HepG2 (cell line): ENCODE results near the gene TLE1. TPM values are rescaled to one million over a fixed set of nuclear protein-coding genes. Genes with fewer than 3 reads are reported as not detected.

Experiments
- BCL6 ChIP-seq: IDR thresholded peaks from 2 replicates; pipeline ENCODE4 v1.6.1; 2016; ENCODE audit warnings: missing genetic modification reagents, missing compliant biosample characterization
- BRD4 ChIP-seq: sonication (generic); formaldehyde crosslinking; IDR thresholded peaks from 2 replicates; pipeline ENCODE4 v1.4.0; 2020; ENCODE audit warnings: missing genetic modification reagents
- EHMT2 ChIP-seq: fragments of 200-600 bp; sonication (generic); IDR thresholded peaks from 2 replicates; pipeline ENCODE4 v1.7.0; 2017; ENCODE audit warnings: antibody characterized with exemption, low read depth, low read length, borderline replicate concordance
- ETV6 ChIP-seq: sonication (generic); formaldehyde crosslinking; conservative IDR thresholded peaks from 2 replicates; pipeline ENCODE4 v1.4.0; 2020; ENCODE audit warnings: missing genetic modification reagents
- MED13 ChIP-seq: sonication (generic); formaldehyde crosslinking; IDR thresholded peaks from 2 replicates; pipeline ENCODE4 v1.5.0; 2020; ENCODE audit warnings: missing genetic modification reagents
- MTA3 ChIP-seq: sonication (generic); formaldehyde crosslinking; IDR thresholded peaks from 2 replicates; pipeline ENCODE4 v1.4.0; 2020; ENCODE audit warnings: missing genetic modification reagents
- NONO ChIP-seq, 2 experiments: fragments of 450-650 bp in 1 of 2; sonication (generic) in 1 of 2; formaldehyde crosslinking in 1 of 2; IDR thresholded peaks in 1 of 2; conservative IDR thresholded peaks in 1 of 2; 2 replicates each; pipeline versions ENCODE4 v1.6.1 to v1.8.0; 2017 to 2022; ENCODE audit warnings: mild to moderate bottlenecking in 1 of 2, missing genetic modification reagents in 1 of 2, moderate library complexity in 1 of 2
- NR1H2 ChIP-seq: sonication (generic); formaldehyde crosslinking; IDR thresholded peaks from 2 replicates; pipeline ENCODE4 v1.8.1; 2022; ENCODE audit warnings: low read depth, missing genetic modification reagents, borderline replicate concordance
- PCBP1 ChIP-seq: fragments of 200-400 bp; formaldehyde crosslinking; IDR thresholded peaks from 2 replicates; pipeline ENCODE4 v1.6.1; 2017; ENCODE audit warnings: mild to moderate bottlenecking, low read depth, low read length, borderline replicate concordance
- POLR2AphosphoS2 ChIP-seq: IDR thresholded peaks from 2 replicates; pipeline ENCODE4 v1.6.1; 2011; ENCODE audit warnings: low read depth, low read length, improper control_type of control experiment
- PTBP1 ChIP-seq: fragments of 200-400 bp; formaldehyde crosslinking; IDR thresholded peaks from 2 replicates; pipeline ENCODE4 v1.6.1; 2018; ENCODE audit warnings: low read length, low read depth; ENCODE audit not compliant: poor library complexity, severe bottlenecking
- RFX1 ChIP-seq: fragments of 450-650 bp; IDR thresholded peaks from 2 replicates; pipeline ENCODE4 v1.6.1; 2017
- RFXANK ChIP-seq: IDR thresholded peaks from 2 replicates; pipeline ENCODE4 v1.6.1; 2016
- YY1 ChIP-seq: IDR thresholded peaks from 2 replicates; pipeline ENCODE4 v1.6.1; 2011; ENCODE audit warnings: low read length, low read depth, moderate library complexity, mild to moderate bottlenecking; ENCODE audit not compliant: insufficient read depth, insufficient replicate concordance
- ZNF3 ChIP-seq: IDR thresholded peaks from 2 replicates; pipeline ENCODE4 v1.7.0; 2017; ENCODE audit warnings: inconsistent platforms
- ZNF331 ChIP-seq: sonication (generic); formaldehyde crosslinking; IDR thresholded peaks from 2 replicates; pipeline ENCODE4 v1.4.0; 2020; ENCODE audit warnings: missing genetic modification reagents
- ZNF335 ChIP-seq: sonication (generic); formaldehyde crosslinking; IDR thresholded peaks from 2 replicates; pipeline ENCODE4 v1.4.0; 2020; ENCODE audit warnings: missing genetic modification reagents
- ZNF549 ChIP-seq: sonication (generic); formaldehyde crosslinking; IDR thresholded peaks from 2 replicates; pipeline ENCODE4 v1.5.0; 2020; ENCODE audit warnings: missing genetic modification reagents
- ZNF670 ChIP-seq: sonication (generic); formaldehyde crosslinking; IDR thresholded peaks from 2 replicates; pipeline ENCODE4 v1.8.0; 2022; ENCODE audit warnings: mild to moderate bottlenecking, missing genetic modification reagents, borderline replicate concordance
- ZNF75D ChIP-seq: sonication (generic); formaldehyde crosslinking; IDR thresholded peaks from 2 replicates; pipeline ENCODE4 v1.8.1; 2023; ENCODE audit warnings: missing genetic modification reagents, mild to moderate bottlenecking, borderline replicate concordance
- ZNF780A ChIP-seq: sonication (generic); formaldehyde crosslinking; IDR thresholded peaks from 2 replicates; pipeline ENCODE4 v1.8.0; 2022; ENCODE audit warnings: mild to moderate bottlenecking, missing genetic modification reagents, moderate library complexity
- ZSCAN31 ChIP-seq: sonication (generic); formaldehyde crosslinking; IDR thresholded peaks from 2 replicates; pipeline ENCODE4 v1.5.0; 2020; ENCODE audit warnings: low read depth, mild to moderate bottlenecking, missing genetic modification reagents
- polyA plus RNA-seq, 8 experiments: library from polyadenylated mRNA; depleted of rRNA in 3 of 8; stranded (reverse) in 7 of 8; unstranded in 1 of 8; fragments of >200 nt; fragmentation: Illumina TruSeq in 4 of 8; extraction: Trizol in 4 of 8; gene quantifications; 2 replicates each; pipeline versions ENCODE4 v1.2.1 to v1.2.3, GENCODE V29; 2011 to 2016; ENCODE audit warnings: low read depth in 4 of 8, missing spikeins in 1 of 8, mixed read lengths in 1 of 8; ENCODE audit not compliant: insufficient read depth in 1 of 8
- total RNA-seq, 5 experiments: library from RNA; depleted of rRNA; stranded (reverse); fragments of >200 nt; fragmentation: Illumina TruSeq; extraction: Trizol; gene quantifications; 2 replicates each; pipeline ENCODE4 v1.2.3, GENCODE V29; 2016; ENCODE audit warnings: low read depth in 1 of 5
- TF ChIP-seq, protein P1 (sequence below): sonication (generic); formaldehyde crosslinking; IDR thresholded peaks from 2 replicates; pipeline ENCODE4 v1.5.0; 2020; ENCODE audit warnings: mild to moderate bottlenecking, missing genetic modification reagents
- TF ChIP-seq, protein P2 (sequence below): sonication (generic); formaldehyde crosslinking; IDR thresholded peaks from 2 replicates; pipeline ENCODE4 v1.5.1; 2020; ENCODE audit warnings: missing genetic modification reagents, mild to moderate bottlenecking, borderline replicate concordance
- TF ChIP-seq, protein P3 (sequence below): sonication (generic); formaldehyde crosslinking; IDR thresholded peaks from 2 replicates; pipeline ENCODE4 v1.9.0; 2021; ENCODE audit warnings: missing genetic modification reagents, borderline replicate concordance

Gene TLE1
- total and polyA plus RNA-seq, 2 of the 13 experiments (the other 11 are each of a cell fraction or from before 2014, with no cell fraction given) = 35.9 to 109 TPM

DNA sequence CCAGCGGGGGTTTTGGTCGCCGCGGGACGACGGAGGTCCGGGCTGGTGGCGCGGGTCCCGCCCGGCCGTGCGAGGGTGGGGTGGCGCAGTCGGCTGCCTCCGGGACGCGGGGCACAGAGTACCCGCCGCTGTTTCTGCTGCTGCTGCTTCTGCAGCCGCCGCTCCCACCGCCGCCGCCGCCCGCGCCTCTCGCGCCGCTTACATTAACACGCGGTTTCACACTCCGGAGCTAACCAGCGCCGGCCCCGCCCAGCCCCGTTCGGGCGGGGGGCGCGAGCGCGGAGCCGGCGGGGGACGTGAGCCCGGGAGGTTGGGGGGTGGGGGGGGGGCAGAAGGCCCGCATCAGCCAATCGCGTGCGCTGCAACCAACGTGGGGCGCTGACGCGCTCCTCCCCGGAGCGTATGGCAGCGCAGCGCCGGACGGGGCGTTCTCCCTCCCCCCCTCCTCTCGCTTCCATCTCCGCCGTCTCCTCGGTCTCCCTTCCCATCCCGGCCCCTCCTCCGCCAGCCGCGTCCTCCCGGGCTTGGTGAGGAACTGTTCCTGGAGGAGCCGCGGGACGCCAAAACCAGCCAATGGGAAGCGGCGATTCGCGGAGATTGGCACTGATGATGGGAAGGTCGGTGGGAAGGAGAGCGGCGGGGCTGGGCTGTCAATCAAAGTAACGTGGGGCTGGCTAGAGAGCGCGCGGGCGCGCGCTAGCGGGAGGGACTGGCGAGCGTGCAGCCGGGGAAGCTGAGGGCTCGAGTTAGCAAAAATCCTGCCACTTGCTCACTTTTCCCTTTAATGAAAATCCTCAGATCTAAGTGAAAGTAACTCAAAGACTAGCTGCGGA lies at the start of gene TLE1 (continued):
- no peak for TF ChIP-seq ZNF670 (CRISPR knock-in tag)
- peak; percentile 67 for TF ChIP-seq ZNF331 (CRISPR knock-in tag)
- 0 out of 2 replicates have a peak, but pooled peaks have one; percentile 42 for TF ChIP-seq ZNF780A (CRISPR knock-in tag)
- TF ChIP-seq EHMT2 = no peak
- TF ChIP-seq, protein P1, sequence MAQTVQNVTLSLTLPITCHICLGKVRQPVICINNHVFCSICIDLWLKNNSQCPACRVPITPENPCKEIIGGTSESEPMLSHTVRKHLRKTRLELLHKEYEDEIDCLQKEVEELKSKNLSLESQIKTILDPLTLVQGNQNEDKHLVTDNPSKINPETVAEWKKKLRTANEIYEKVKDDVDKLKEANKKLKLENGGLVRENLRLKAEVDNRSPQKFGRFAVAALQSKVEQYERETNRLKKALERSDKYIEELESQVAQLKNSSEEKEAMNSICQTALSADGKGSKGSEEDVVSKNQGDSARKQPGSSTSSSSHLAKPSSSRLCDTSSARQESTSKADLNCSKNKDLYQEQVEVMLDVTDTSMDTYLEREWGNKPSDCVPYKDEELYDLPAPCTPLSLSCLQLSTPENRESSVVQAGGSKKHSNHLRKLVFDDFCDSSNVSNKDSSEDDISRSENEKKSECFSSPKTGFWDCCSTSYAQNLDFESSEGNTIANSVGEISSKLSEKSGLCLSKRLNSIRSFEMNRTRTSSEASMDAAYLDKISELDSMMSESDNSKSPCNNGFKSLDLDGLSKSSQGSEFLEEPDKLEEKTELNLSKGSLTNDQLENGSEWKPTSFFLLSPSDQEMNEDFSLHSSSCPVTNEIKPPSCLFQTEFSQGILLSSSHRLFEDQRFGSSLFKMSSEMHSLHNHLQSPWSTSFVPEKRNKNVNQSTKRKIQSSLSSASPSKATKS (CRISPR knock-in tag) = no peak; the same call in 1 of the 2 replicates
- peak; percentile 70; the same call in 1 of the 2 replicates for TF ChIP-seq MED13 (CRISPR knock-in tag)
- TF ChIP-seq ZNF549 (CRISPR knock-in tag) = no peak
- no peak for TF ChIP-seq YY1
- TF ChIP-seq PCBP1 = peak; percentile 86; the same call in 1 of the 2 replicates
- TF ChIP-seq RFXANK = no peak
- TF ChIP-seq BCL6 (CRISPR knock-in tag) = peak; percentile 77
- TF ChIP-seq, protein P2, sequence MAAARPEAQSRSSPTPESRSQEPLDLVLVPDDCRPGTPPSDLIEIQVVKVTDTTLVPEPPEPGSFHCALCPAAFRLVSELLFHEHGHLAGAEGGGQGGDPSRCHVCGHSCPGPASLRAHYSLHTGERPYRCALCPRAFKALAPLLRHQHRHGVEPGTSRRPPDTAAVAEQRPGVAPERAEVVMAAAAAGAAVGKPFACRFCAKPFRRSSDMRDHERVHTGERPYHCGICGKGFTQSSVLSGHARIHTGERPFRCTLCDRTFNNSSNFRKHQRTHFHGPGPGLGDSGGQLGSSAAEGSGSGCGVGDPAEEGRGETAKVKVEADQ (CRISPR knock-in tag) = no peak
- TF ChIP-seq MTA3 (CRISPR knock-in tag) = no peak
- TF ChIP-seq BRD4 (CRISPR knock-in tag) = peak; percentile 59; the same call in 1 of the 2 replicates
- no peak for TF ChIP-seq NR1H2 (CRISPR knock-in tag)
- no peak for TF ChIP-seq POLR2AphosphoS2
- TF ChIP-seq ZNF3 = no peak
- no peak for TF ChIP-seq RFX1
- TF ChIP-seq, protein P3, sequence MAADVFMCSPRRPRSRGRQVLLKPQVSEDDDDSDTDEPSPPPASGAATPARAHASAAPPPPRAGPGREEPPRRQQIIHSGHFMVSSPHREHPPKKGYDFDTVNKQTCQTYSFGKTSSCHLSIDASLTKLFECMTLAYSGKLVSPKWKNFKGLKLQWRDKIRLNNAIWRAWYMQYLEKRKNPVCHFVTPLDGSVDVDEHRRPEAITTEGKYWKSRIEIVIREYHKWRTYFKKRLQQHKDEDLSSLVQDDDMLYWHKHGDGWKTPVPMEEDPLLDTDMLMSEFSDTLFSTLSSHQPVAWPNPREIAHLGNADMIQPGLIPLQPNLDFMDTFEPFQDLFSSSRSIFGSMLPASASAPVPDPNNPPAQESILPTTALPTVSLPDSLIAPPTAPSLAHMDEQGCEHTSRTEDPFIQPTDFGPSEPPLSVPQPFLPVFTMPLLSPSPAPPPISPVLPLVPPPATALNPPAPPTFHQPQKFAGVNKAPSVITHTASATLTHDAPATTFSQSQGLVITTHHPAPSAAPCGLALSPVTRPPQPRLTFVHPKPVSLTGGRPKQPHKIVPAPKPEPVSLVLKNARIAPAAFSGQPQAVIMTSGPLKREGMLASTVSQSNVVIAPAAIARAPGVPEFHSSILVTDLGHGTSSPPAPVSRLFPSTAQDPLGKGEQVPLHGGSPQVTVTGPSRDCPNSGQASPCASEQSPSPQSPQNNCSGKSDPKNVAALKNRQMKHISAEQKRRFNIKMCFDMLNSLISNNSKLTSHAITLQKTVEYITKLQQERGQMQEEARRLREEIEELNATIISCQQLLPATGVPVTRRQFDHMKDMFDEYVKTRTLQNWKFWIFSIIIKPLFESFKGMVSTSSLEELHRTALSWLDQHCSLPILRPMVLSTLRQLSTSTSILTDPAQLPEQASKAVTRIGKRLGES (CRISPR knock-in tag) = 0 out of 2 replicates have a peak, but pooled peaks have one; percentile 34
- TF ChIP-seq ZNF335 (CRISPR knock-in tag) = no peak
- TF ChIP-seq ZNF75D (CRISPR knock-in tag) = no peak
- no peak for TF ChIP-seq NONO (IDR thresholded peaks at IDR 0.05)
- TF ChIP-seq NONO (CRISPR knock-in tag; conservative IDR thresholded peaks at IDR 0.05) = peak; percentile 84
- TF ChIP-seq ETV6 (CRISPR knock-in tag) = peak; percentile 35
- no peak for TF ChIP-seq PTBP1
- TF ChIP-seq ZSCAN31 (CRISPR knock-in tag) = peak; percentile 25; the same call in 1 of the 2 replicates
